Neuronal stem cell (in vitro differentiated cells): ENCODE measurements around the gene ATP8A1.

Experiments used
- DNase-seq: peaks from one replicate; pipeline ENCODE4 v3.0.0-alpha.2; 2013; ENCODE audit warnings: low spot score
- H2AFZ ChIP-seq: one replicate; pipeline ENCODE4 v1.6.1; 2013; ENCODE audit warnings: mild to moderate bottlenecking, low read length, inconsistent platforms
- H2AK5ac ChIP-seq: 2 replicates; pipeline ENCODE4 v1.6.1; 2013; ENCODE audit warnings: low read depth, mild to moderate bottlenecking, inconsistent platforms, low read length, moderate library complexity, mixed read lengths
- H2BK120ac ChIP-seq: 2 replicates; pipeline ENCODE4 v1.6.1; 2013; ENCODE audit warnings: low read depth, mild to moderate bottlenecking, inconsistent platforms, low read length, moderate library complexity, mixed read lengths
- H2BK12ac ChIP-seq: one replicate; pipeline ENCODE4 v1.6.1; 2013; ENCODE audit warnings: low read length, inconsistent platforms
- H2BK15ac ChIP-seq: 2 replicates; pipeline ENCODE4 v1.6.1; 2013; ENCODE audit warnings: mild to moderate bottlenecking, low read length, inconsistent platforms, mixed read lengths
- H2BK5ac ChIP-seq: one replicate; pipeline ENCODE4 v1.6.1; 2013; ENCODE audit warnings: inconsistent platforms, mild to moderate bottlenecking, low read length, moderate library complexity
- H3K14ac ChIP-seq: one replicate; pipeline ENCODE4 v1.6.1; 2013; ENCODE audit warnings: low read length, inconsistent platforms
- H3K18ac ChIP-seq: 2 replicates; pipeline ENCODE4 v1.6.1; 2013; ENCODE audit warnings: low read length, inconsistent platforms
- H3K23ac ChIP-seq: 2 replicates; pipeline ENCODE4 v1.6.1; 2013; ENCODE audit warnings: low read depth, mild to moderate bottlenecking, mixed read lengths, low read length, inconsistent platforms; ENCODE audit not compliant: poor library complexity
- H3K27ac ChIP-seq: replicated peaks from 3 replicates; pipeline ENCODE4 v1.5.1; 2013; ENCODE audit warnings: low read length, inconsistent platforms
- H3K27me3 ChIP-seq, 3 experiments: 2 replicates each; pipeline ENCODE4 v1.6.1; 2013; ENCODE audit warnings: low read length in 3 of 3, mild to moderate bottlenecking in 2 of 3, inconsistent platforms in 1 of 3, low read depth in 1 of 3, mixed read lengths in 1 of 3, moderate library complexity in 1 of 3; ENCODE audit not compliant: control insufficient read depth in 3 of 3, insufficient read depth in 3 of 3
- H3K36me3 ChIP-seq, 2 donors: replicated peaks in 1 of 2; 2 replicates each; pipeline ENCODE4 v1.6.1; 2013; ENCODE audit warnings: low read length in 2 of 2; ENCODE audit not compliant: control insufficient read depth in 2 of 2, insufficient read depth in 2 of 2
- H3K4ac ChIP-seq: 2 replicates; pipeline ENCODE4 v1.6.1; 2013; ENCODE audit warnings: inconsistent platforms, mild to moderate bottlenecking, low read length, moderate library complexity
- H3K4me1 ChIP-seq, 2 donors: 1 replicate in 1 of 2; 2 replicates in 1 of 2; pipeline ENCODE4 v1.6.1; 2013; ENCODE audit warnings: low read length in 2 of 2, low read depth in 1 of 2; ENCODE audit not compliant: control insufficient read depth in 2 of 2, insufficient read depth in 1 of 2
- H3K4me2 ChIP-seq: one replicate; pipeline ENCODE4 v1.6.1; 2013; ENCODE audit warnings: mild to moderate bottlenecking, low read length, inconsistent platforms; ENCODE audit not compliant: insufficient read depth, poor library complexity, severe bottlenecking
- H3K4me3 ChIP-seq, 2 donors: 2 replicates each; pipeline ENCODE4 v1.5.1; 2013; ENCODE audit warnings: low read length in 2 of 2, mild to moderate bottlenecking in 2 of 2, inconsistent platforms in 1 of 2, moderate library complexity in 1 of 2
- H3K79me1 ChIP-seq: one replicate; pipeline ENCODE4 v1.6.1; 2013; ENCODE audit warnings: low read depth, mild to moderate bottlenecking, inconsistent platforms, low read length, moderate library complexity
- H3K9ac ChIP-seq: one replicate; pipeline ENCODE4 v1.6.1; 2013; ENCODE audit warnings: mild to moderate bottlenecking, low read depth, low read length, inconsistent platforms; ENCODE audit not compliant: poor library complexity
- H3K9me3 ChIP-seq, 2 donors: replicated peaks in 1 of 2; 2 replicates each; pipeline versions ENCODE3 to v1.6.1; 2013; ENCODE audit warnings: low read length in 2 of 2, mild to moderate bottlenecking in 2 of 2, inconsistent platforms in 1 of 2, low read depth in 1 of 2, mixed read lengths in 1 of 2, moderate library complexity in 1 of 2; ENCODE audit not compliant: control insufficient read depth in 2 of 2, insufficient read depth in 1 of 2
- H4K8ac ChIP-seq: one replicate; pipeline ENCODE4 v1.6.1; 2013; ENCODE audit warnings: low read depth, mild to moderate bottlenecking, inconsistent platforms, low read length, moderate library complexity
- H4K91ac ChIP-seq: one replicate; pipeline ENCODE4 v1.6.1; 2013; ENCODE audit warnings: low read length, low read depth, mild to moderate bottlenecking, inconsistent platforms; ENCODE audit not compliant: poor library complexity
- WGBS, 2 donors: extraction: QIAGEN DNeasy Blood & Tissue Kit; methylation state at CpG; one replicate each; pipeline ENCODE4 v1.1.7; 2013; ENCODE audit warnings: missing lambda C conversion rate in 2 of 2, mixed read lengths in 1 of 2; ENCODE audit not compliant: insufficient read length in 2 of 2, insufficient replicate concordance in 1 of 2; ENCODE audit errors: extremely low coverage in 2 of 2; 5-methylcytosine and 5-hydroxymethylcytosine counted together

ATP8A1 gene

DNA sequence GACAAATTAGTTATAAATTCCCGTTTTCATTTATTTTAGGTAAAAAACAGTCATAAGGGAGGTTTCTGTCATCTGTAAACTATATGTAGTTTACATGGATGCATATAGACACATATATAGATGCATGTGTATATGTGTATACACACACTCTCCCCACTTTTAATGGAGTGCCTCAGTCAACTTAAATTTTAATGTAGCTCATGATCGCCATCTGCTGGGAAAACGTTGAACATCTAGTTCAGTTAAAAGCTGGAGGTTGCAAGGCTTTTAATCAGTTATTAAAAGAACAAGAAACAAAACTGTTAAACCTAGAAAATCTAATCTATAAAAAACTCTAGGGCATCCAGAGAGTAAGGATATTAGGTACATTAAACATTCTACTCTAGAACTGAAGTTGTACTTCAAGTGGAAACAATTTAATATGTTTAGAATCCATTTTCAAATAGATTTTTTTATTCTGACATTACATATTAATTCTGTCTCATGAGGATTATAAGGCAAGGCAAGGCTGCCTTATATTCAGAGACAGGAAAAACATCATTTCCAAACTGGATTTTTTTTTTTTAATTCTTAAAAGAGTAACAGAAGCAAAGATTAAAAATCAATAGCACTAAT, 137.0 kb downstream of the ATP8A1 start:
- H4K8ac ChIP-seq: no peak overlapping the region
- H3K9ac ChIP-seq: no peak overlapping the region
- no peaks in the 10 kb centered on the region for H3K27me3 ChIP-seq
- H3K4me3 ChIP-seq: no peak overlapping the region
- no peak overlapping the region for H2AK5ac ChIP-seq
- no peaks in the 10 kb centered on the region for H3K4me1 ChIP-seq
- no peak overlapping the region for H3K23ac ChIP-seq
- H2BK15ac ChIP-seq: no peak overlapping the region
- no peak overlapping the region for H4K91ac ChIP-seq
- H3K4ac ChIP-seq: no peak overlapping the region
- WGBS, 2 donors: no CpG with 5 or more reads among the region's 3 CpGs
- H2AFZ ChIP-seq: no peak overlapping the region
- H3K27ac ChIP-seq: no peak overlapping the region
- H2BK120ac ChIP-seq: no peak overlapping the region
- no peak overlapping the region for H3K14ac ChIP-seq
- H3K4me2 ChIP-seq: no peak overlapping the region
- H2BK5ac ChIP-seq: no peak overlapping the region
- H3K9me3 ChIP-seq: no peaks in the 10 kb centered on the region
- H3K18ac ChIP-seq: no peak overlapping the region
- peak; percentile 51 for DNase-seq
- no peaks in the 10 kb centered on the region for H3K36me3 ChIP-seq
- no peak overlapping the region for H2BK12ac ChIP-seq
- no peaks in the 10 kb centered on the region for H3K79me1 ChIP-seq

GRCh38 chr4:42515156-42515884, 141.6 kb downstream of the ATP8A1 start:
- Histone ChIP-seq H3K14ac (no peak overlapping the region), H2BK120ac (no peak overlapping the region), H4K91ac (no peak overlapping the region), H2BK5ac (no peak overlapping the region), H3K4me3 (no peak overlapping the region), H3K4me1 (no peaks in the 10 kb centered on the region), H2AFZ (no peak overlapping the region), H4K8ac (no peak overlapping the region), H3K36me3 (no peaks in the 10 kb centered on the region), H3K27ac (no peak overlapping the region), H3K79me1 (no peaks in the 10 kb centered on the region), H3K4me2 (no peak overlapping the region), H2AK5ac (no peak overlapping the region), H3K18ac (no peak overlapping the region), H3K9ac (no peak overlapping the region), H3K27me3 (no peaks in the 10 kb centered on the region), H2BK15ac (no peak overlapping the region), H2BK12ac (no peak overlapping the region), H3K4ac (no peak overlapping the region), H3K9me3 (no peaks in the 10 kb centered on the region), H3K23ac (no peak overlapping the region)
- no peak for DNase-seq
- no CpG with 5 or more reads among the region's 5 CpGs for WGBS, 2 donors

DNA sequence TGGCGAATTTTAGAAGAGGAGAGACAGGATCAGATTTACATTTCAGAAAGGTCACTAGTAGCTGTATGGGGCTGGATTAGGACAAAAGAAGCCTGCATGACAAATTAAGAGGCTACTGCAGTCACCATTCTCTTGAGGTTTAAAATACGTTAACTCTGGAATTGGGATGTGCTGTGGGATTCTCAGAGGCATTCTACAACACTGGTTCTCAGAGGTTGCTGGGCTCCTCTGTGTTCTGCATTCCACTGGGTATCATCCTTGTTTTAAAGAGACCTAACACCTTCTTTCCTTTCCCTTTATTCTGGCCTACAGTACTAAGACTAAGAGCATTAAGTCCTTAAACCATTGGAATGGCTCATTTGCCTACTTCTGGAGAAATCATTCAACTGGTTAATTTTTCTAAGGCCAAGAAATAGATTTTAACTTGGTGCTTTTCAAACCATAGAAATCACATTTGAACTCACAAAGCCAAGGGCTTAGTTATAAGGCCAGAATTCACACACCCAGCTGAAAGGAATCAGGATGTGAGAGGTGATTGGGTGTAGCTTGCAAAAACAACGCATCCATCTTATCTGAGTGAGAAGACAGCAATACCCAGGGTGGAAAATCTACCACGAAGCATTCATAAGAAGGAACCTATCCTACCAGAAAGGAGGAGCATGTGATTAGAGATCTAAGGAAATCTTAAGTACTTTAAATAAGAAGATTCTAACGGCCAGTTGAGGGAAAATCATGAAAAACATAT, 143.0 kb downstream of the ATP8A1 start:
- no peaks in the 10 kb centered on the region for H3K4me1 ChIP-seq
- DNase-seq: no peak
- H3K9me3 ChIP-seq: no peaks in the 10 kb centered on the region
- H2BK12ac ChIP-seq: no peak overlapping the region
- WGBS, 2 donors: no CpG with 5 or more reads among the region's 5 CpGs
- no peak overlapping the region for H3K27ac ChIP-seq
- no peak overlapping the region for H3K4ac ChIP-seq
- no peak overlapping the region for H3K18ac ChIP-seq
- H4K8ac ChIP-seq: no peak overlapping the region
- no peak overlapping the region for H2AK5ac ChIP-seq
- H3K14ac ChIP-seq: no peak overlapping the region
- H2AFZ ChIP-seq: no peak overlapping the region
- no peak overlapping the region for H4K91ac ChIP-seq
- H3K9ac ChIP-seq: no peak overlapping the region
- H2BK5ac ChIP-seq: no peak overlapping the region
- H3K36me3 ChIP-seq: no peaks in the 10 kb centered on the region
- H3K4me3 ChIP-seq: no peak overlapping the region
- no peak overlapping the region for H3K4me2 ChIP-seq
- H3K27me3 ChIP-seq: no peaks in the 10 kb centered on the region
- no peaks in the 10 kb centered on the region for H3K79me1 ChIP-seq
- no peak overlapping the region for H2BK15ac ChIP-seq
- no peak overlapping the region for H3K23ac ChIP-seq
- no peak overlapping the region for H2BK120ac ChIP-seq

DNA sequence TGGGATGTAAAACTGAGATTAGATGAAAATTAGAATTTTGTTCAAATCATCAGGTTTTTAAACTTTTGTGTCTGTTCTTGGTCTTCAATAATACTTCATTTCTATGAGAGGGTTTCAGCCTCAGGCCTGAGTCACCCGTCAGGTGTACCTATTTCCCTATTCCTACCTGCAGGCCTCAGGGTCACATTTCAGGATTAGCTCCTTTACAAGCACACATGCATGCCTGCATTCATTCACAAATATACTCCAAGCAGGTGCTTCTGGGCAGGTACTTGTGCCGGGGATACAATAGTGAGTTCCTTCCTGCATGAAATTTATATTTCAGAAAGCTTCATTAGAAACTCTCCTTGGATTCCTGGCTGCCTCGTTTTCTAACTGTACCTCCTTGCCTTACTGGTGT, 144.7 kb downstream of the ATP8A1 start:
- Histone ChIP-seq H3K23ac (no peak overlapping the region), H4K91ac (no peak overlapping the region), H4K8ac (no peak overlapping the region), H3K4me1 (no peaks in the 10 kb centered on the region), H3K27ac (no peak overlapping the region), H3K18ac (no peak overlapping the region), H3K27me3 (no peaks in the 10 kb centered on the region), H2BK120ac (no peak overlapping the region), H2AK5ac (no peak overlapping the region), H2BK12ac (no peak overlapping the region), H3K4me3 (no peak overlapping the region), H3K9me3 (no peaks in the 10 kb centered on the region), H3K9ac (no peak overlapping the region), H2AFZ (no peak overlapping the region), H3K14ac (no peak overlapping the region), H2BK15ac (no peak overlapping the region), H3K4ac (no peak overlapping the region), H2BK5ac (no peak overlapping the region), H3K36me3 (no peaks in the 10 kb centered on the region), H3K79me1 (no peaks in the 10 kb centered on the region), H3K4me2 (no peak overlapping the region)
- WGBS, 2 donors: no CpG with 5 or more reads among the region's 3 CpGs
- DNase-seq: no peak
